ENCODE results near the gene KSR1.

DNA sequence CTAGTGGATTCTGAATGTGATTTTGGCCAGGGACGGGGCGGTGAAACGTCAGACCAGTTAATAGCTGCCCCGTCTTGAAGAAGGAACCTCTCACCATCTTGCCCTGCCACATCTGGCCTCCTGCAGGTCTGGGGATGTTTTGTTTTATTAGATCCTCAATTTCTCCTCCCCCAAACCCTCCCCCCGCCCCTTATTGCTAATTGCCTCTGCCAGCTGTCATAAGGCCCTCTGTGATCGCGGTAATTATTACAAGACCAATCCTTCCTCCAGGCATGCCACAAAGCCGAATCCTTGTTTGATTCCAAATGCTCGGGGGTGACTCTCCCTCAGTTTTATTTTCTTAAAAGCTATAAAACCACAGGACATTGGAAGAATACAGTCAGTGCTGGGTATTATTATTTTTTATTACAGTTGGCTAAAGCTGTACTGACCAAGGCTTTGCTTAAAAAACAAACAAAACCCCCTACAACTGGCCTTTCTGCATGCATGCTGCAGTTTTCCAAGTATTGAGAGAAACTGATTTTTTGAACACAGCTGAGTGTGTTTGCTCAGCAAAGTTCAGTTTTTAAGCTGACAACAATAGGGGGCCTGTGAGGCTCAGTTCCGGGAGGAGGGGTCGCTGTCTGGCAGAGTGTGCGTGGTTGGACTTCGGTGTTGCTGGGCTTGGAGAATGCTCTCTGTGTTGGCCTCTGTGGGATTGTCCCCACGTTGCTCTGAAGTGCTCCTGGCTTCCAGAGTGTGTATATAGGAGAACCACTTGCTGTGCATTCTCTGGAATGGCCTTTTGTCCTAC, 1.7 kb downstream of the KSR1 start:
- TF ChIP-seq, protein P1, sequence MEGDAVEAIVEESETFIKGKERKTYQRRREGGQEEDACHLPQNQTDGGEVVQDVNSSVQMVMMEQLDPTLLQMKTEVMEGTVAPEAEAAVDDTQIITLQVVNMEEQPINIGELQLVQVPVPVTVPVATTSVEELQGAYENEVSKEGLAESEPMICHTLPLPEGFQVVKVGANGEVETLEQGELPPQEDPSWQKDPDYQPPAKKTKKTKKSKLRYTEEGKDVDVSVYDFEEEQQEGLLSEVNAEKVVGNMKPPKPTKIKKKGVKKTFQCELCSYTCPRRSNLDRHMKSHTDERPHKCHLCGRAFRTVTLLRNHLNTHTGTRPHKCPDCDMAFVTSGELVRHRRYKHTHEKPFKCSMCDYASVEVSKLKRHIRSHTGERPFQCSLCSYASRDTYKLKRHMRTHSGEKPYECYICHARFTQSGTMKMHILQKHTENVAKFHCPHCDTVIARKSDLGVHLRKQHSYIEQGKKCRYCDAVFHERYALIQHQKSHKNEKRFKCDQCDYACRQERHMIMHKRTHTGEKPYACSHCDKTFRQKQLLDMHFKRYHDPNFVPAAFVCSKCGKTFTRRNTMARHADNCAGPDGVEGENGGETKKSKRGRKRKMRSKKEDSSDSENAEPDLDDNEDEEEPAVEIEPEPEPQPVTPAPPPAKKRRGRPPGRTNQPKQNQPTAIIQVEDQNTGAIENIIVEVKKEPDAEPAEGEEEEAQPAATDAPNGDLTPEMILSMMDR (IDR thresholded peaks at IDR 0.05), result no peak
- TF ChIP-seq POLR2A (IDR thresholded peaks at IDR 0.05), result no peak

Data from testis (tissue), 2 donors.